ENCODE results near the gene ST3GAL3. TPM values are rescaled to one million over a fixed set of nuclear protein-coding genes. Genes with fewer than 3 reads are reported as not detected.

ST3GAL3 gene
- total RNA-seq, 1 donor from 2014 or later = 11.4 TPM

DNA sequence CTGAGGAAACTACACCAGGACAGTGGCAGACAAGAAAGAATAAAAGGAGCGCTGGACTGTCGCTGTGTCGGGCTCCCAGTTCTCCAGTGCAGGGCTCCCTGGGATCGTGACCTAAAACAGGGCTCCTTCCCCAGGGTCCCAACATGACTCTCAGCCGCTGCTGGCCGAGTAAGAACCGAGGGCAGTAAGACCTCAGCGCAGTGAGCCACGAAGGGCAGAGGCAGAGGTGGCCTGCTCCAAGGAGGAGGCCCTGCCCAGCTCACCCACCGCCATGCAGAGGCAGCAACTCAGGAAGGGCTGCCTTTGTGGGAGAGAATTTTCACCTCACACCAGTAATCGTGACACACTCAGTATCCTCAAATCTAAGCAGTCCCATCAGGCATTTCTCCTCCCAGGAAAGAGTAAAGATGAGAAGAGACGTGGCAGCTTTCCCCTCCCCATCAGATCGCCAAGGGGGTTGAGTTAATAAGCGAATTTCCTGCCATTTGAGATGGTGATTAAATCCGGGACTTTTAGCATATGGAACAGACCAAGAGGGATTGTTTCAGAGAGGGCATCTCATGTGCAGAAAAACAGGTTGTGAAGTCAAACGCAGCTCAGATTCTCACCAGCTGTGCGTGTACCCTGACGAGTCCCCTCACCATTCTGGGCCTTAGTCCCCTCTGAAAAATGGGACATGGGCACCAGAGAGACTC is 206.5 kb downstream of the ST3GAL3 start:
- Mint-ChIP-seq H3K27me3 (ENCODE audit: low read depth, unreplicated experiment) (peaks cover 10% of the 10 kb centered on the region), H3K36me3 (ENCODE audit: low read depth, unreplicated experiment) (peaks cover 2% of the 10 kb centered on the region), H3K4me1 (ENCODE audit: low read depth, unreplicated experiment) (peaks cover 13% of the 10 kb centered on the region), H3K4me3 (ENCODE audit: unreplicated experiment) (no peak overlapping the region), H3K27ac (ENCODE audit: unreplicated experiment) (peak overlapping the region; percentile 26), H3K9me3 (ENCODE audit: unreplicated experiment) (no peaks in the 10 kb centered on the region)
- Histone ChIP-seq H3K36me3 (ENCODE audit: insufficient read depth, low read length) (peaks cover 3% of the 10 kb centered on the region), H3K27ac (ENCODE audit: low read depth, low read length) (no peak overlapping the region), H3K4me1 (ENCODE audit: insufficient read depth, low read length) (peaks cover 12% of the 10 kb centered on the region), H4K20me1 (ENCODE audit: insufficient read depth, low read length) (no peaks in the 10 kb centered on the region), H3K9me3 (ENCODE audit: insufficient read depth, low read depth, low read length) (no peaks in the 10 kb centered on the region), H2AFZ (ENCODE audit: low read depth, low read length) (no peak overlapping the region), H3K9ac (ENCODE audit: low read length) (no peak overlapping the region), H3K79me2 (ENCODE audit: insufficient read depth, low read length) (no peaks in the 10 kb centered on the region), H3K27me3 (ENCODE audit: insufficient read depth, low read length) (no peaks in the 10 kb centered on the region), H3K4me3 (ENCODE audit: insufficient read depth, low read depth, low read length) (no peak overlapping the region), H3K4me2 (ENCODE audit: low read length) (no peak overlapping the region)
- FAIRE-seq (no peak), DNase-seq (ENCODE audit: low read depth) (no peak)
- TF ChIP-seq EZH2 (IDR thresholded peaks at IDR 0.05; ENCODE audit: insufficient read depth, low read length) = no peak
- no peak for TF ChIP-seq CTCF (IDR thresholded peaks at IDR 0.05; ENCODE audit: insufficient read depth, low read depth, low read length)

- no peak for FAIRE-seq
- Histone ChIP-seq H3K36me3 (ENCODE audit: insufficient read depth, low read length) (peaks cover 3% of the 10 kb centered on the region), H3K79me2 (ENCODE audit: insufficient read depth, low read length) (no peaks in the 10 kb centered on the region)
These were observed 207.5 kb downstream of the ST3GAL3 start for GRCh38 chr1:43914576-43915525.

More at GRCh38 chr1:43914576-43915525, 207.5 kb downstream of the ST3GAL3 start:
- Mint-ChIP-seq H3K27me3 (ENCODE audit: low read depth, unreplicated experiment) (peaks cover 5% of the 10 kb centered on the region), H3K4me3 (ENCODE audit: unreplicated experiment) (no peak overlapping the region), H3K9me3 (ENCODE audit: unreplicated experiment) (no peaks in the 10 kb centered on the region), H3K36me3 (ENCODE audit: low read depth, unreplicated experiment) (no peaks in the 10 kb centered on the region), H3K4me1 (ENCODE audit: low read depth, unreplicated experiment) (peaks cover 17% of the 10 kb centered on the region), H3K27ac (ENCODE audit: unreplicated experiment) (no peak overlapping the region)
- TF ChIP-seq CTCF (IDR thresholded peaks at IDR 0.05; ENCODE audit: insufficient read depth, low read depth, low read length) (no peak), EZH2 (IDR thresholded peaks at IDR 0.05; ENCODE audit: insufficient read depth, low read length) (no peak)
- DNase-seq (ENCODE audit: low read depth) = no peak
- H3K27me3 ChIP-seq (ENCODE audit: insufficient read depth, low read length) = no peaks in the 10 kb centered on the region
- H3K27ac ChIP-seq (ENCODE audit: low read depth, low read length) = no peak overlapping the region
- H3K9me3 ChIP-seq (ENCODE audit: insufficient read depth, low read depth, low read length) = no peaks in the 10 kb centered on the region
- H4K20me1 ChIP-seq (ENCODE audit: insufficient read depth, low read length) = no peaks in the 10 kb centered on the region
- no peak overlapping the region for H3K4me2 ChIP-seq (ENCODE audit: low read length)
- no peak overlapping the region for H3K4me3 ChIP-seq (ENCODE audit: insufficient read depth, low read depth, low read length)
- no peak overlapping the region for H2AFZ ChIP-seq (ENCODE audit: low read depth, low read length)
- H3K4me1 ChIP-seq (ENCODE audit: insufficient read depth, low read length) = peaks cover 12% of the 10 kb centered on the region
- no peak overlapping the region for H3K9ac ChIP-seq (ENCODE audit: low read length)

Data from astrocyte (in vitro differentiated cells and primary cell).